ENCODE measurements around the gene MPLKIP. TPM values are rescaled to one million over a fixed set of nuclear protein-coding genes. Genes with fewer than 3 reads are reported as not detected.

MPLKIP gene
- polyA plus RNA-seq, 2 of the 4 experiments (the other 2 are of a cell fraction), result 32.2 to 46.0 TPM

DNA sequence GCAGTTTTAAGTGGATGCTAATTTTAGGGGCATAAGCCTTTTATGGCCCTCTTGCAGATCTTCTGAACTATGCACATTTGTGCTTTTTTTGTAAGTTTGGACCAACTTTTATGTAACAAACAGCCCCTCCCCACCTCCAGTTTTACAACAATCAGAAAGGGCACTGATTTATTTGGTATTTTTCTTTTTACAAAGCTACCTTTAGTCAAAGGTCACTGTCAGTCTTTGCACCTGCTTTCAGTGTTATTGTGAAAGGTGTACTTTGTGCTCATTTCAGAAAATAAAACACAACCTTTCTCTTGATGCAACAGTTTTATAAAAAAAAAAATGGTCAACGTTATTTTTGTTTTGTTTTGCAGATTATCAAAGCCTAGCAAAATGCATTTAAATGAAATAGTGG lies 39.2 kb downstream of the MPLKIP start:
- FAIRE-seq (no peak), DNase-seq (ENCODE audit: low read depth in 1 of 2, low spot score in 1 of 2) (no peak), ATAC-seq (no peak)
- Histone ChIP-seq H3K4me2 (no peak overlapping the region), H3K9me3 (no peaks in the 10 kb centered on the region), H3K4me1 (no peaks in the 10 kb centered on the region), H3K27ac (no peak overlapping the region), H3K4me3 (no peak overlapping the region)
- ChIA-PET POLR2A (no interaction called here), CTCF (interaction anchor here (0.7 to 1.5 kb wide), 2 partner anchors 9 to 11 kb away, joined by 3 read pairs; no protein-coding TSS in a partner anchor)
- WGBS (ENCODE audit: missing lambda C conversion rate), result 70% methylated on average over 1 of the region's 1 CpG
- TF ChIP-seq CHD2 (IDR thresholded peaks at IDR 0.05; ENCODE audit: low read length, partially characterized antibody) (no peak), GATA3 (IDR thresholded peaks at IDR 0.05; ENCODE audit: borderline replicate concordance) (no peak), CEBPB (IDR thresholded peaks at IDR 0.05) (no peak), EHF (CRISPR knock-in tag; IDR thresholded peaks at IDR 0.05) (no peak), FOSB (CRISPR knock-in tag; IDR thresholded peaks at IDR 0.05) (no peak)
- TF ChIP-seq, protein P1, sequence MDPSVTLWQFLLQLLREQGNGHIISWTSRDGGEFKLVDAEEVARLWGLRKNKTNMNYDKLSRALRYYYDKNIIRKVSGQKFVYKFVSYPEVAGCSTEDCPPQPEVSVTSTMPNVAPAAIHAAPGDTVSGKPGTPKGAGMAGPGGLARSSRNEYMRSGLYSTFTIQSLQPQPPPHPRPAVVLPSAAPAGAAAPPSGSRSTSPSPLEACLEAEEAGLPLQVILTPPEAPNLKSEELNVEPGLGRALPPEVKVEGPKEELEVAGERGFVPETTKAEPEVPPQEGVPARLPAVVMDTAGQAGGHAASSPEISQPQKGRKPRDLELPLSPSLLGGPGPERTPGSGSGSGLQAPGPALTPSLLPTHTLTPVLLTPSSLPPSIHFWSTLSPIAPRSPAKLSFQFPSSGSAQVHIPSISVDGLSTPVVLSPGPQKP (IDR thresholded peaks at IDR 0.05; ENCODE audit: low read depth, low read length), result no peak
- TF ChIP-seq, protein P2, sequence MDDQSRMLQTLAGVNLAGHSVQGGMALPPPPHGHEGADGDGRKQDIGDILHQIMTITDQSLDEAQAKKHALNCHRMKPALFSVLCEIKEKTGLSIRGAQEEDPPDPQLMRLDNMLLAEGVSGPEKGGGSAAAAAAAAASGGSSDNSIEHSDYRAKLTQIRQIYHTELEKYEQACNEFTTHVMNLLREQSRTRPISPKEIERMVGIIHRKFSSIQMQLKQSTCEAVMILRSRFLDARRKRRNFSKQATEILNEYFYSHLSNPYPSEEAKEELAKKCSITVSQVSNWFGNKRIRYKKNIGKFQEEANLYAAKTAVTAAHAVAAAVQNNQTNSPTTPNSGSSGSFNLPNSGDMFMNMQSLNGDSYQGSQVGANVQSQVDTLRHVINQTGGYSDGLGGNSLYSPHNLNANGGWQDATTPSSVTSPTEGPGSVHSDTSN (IDR thresholded peaks at IDR 0.05), result no peak

DNA sequence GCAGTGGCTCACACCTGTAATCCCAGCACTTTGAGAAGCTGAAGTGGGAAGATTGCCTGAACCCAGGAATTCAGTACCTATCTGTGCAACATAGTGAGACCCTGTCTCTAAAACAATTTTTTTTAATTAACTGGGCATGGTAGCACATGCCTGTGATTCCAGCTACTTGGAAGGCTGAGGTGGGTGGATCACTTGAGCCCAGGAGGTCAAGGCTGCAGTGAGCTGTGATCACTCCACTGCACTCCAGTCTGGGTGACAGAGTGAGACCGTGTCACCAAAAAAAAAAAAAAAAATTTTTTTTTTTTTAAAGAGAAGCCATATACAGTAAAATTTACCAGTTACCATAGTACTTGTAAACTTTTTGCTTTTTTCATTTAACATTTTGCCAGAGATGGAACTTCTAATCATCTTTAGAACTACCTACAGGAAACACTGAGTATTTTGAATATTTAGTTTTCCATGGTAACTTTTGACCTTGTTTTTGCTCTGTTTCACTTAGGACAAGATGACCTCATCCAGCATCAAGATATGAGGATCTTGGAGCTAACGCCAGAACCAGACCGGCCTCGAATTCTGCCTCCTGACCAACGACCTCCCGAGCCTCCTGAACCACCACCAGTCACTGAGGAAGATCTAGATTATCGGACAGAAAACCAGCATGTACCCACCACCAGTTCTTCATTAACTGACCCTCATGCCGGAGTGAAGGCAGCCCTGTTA lies 40.6 kb downstream of the MPLKIP start:
- no peak for ATAC-seq
- no peak for DNase-seq (ENCODE audit: low read depth in 1 of 2, low spot score in 1 of 2)
- Histone ChIP-seq H3K4me3 (no peak overlapping the region), H3K4me1 (no peaks in the 10 kb centered on the region), H3K4me2 (no peak overlapping the region), H3K9me3 (no peaks in the 10 kb centered on the region), H3K27ac (no peak overlapping the region)
- WGBS (ENCODE audit: missing lambda C conversion rate), result 94% methylated on average over 8 of the region's 8 CpGs
- ChIA-PET POLR2A (no interaction called here), CTCF (interaction anchor here (0.7 to 1.0 kb wide), 2 partner anchors 22 to 28 kb away, joined by 3 to 4 read pairs; no protein-coding TSS in a partner anchor)
- no peak for FAIRE-seq
- no peak for TF ChIP-seq NPAS2 (CRISPR knock-in tag; IDR thresholded peaks at IDR 0.05; ENCODE audit: borderline replicate concordance)
- TF ChIP-seq MAZ (IDR thresholded peaks at IDR 0.05; ENCODE audit: borderline replicate concordance, low read depth, low read length), result no peak
- no peak for TF ChIP-seq HDAC2 (IDR thresholded peaks at IDR 0.05)
- no peak for TF ChIP-seq ZFP36 (IDR thresholded peaks at IDR 0.05; ENCODE audit: borderline replicate concordance, partially characterized antibody)
- TF ChIP-seq TP53 (CRISPR knock-in tag; IDR thresholded peaks at IDR 0.05), result no peak
- TF ChIP-seq RCOR1 (IDR thresholded peaks at IDR 0.05; ENCODE audit: low read depth, low read length), result no peak
- no peak for TF ChIP-seq POLR2A (IDR thresholded peaks at IDR 0.05; ENCODE audit: low read length)
- TF ChIP-seq CHD4 (IDR thresholded peaks at IDR 0.05; ENCODE audit: borderline replicate concordance), result no peak
- TF ChIP-seq, protein P1 (IDR thresholded peaks at IDR 0.05; ENCODE audit: low read depth, low read length), result no peak
- TF ChIP-seq HOXB13 (CRISPR knock-in tag; IDR thresholded peaks at IDR 0.05; ENCODE audit: low read depth), result no peak
- no peak for TF ChIP-seq CBX8 (IDR thresholded peaks at IDR 0.05)
- TF ChIP-seq JUNB (IDR thresholded peaks at IDR 0.05), result no peak
- TF ChIP-seq EHMT2 (IDR thresholded peaks at IDR 0.05; ENCODE audit: low read depth), result no peak
- TF ChIP-seq, protein P3, sequence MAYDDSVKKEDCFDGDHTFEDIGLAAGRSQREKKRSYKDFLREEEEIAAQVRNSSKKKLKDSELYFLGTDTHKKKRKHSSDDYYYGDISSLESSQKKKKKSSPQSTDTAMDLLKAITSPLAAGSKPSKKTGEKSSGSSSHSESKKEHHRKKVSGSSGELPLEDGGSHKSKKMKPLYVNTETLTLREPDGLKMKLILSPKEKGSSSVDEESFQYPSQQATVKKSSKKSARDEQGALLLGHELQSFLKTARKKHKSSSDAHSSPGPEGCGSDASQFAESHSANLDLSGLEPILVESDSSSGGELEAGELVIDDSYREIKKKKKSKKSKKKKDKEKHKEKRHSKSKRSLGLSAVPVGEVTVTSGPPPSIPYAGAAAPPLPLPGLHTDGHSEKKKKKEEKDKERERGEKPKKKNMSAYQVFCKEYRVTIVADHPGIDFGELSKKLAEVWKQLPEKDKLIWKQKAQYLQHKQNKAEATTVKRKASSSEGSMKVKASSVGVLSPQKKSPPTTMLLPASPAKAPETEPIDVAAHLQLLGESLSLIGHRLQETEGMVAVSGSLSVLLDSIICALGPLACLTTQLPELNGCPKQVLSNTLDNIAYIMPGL (CRISPR knock-in tag; IDR thresholded peaks at IDR 0.05; ENCODE audit: borderline replicate concordance), result no peak
- TF ChIP-seq FOSL2 (IDR thresholded peaks at IDR 0.05), result no peak
- no peak for TF ChIP-seq FOSL2 (CRISPR knock-in tag; IDR thresholded peaks at IDR 0.05)
- TF ChIP-seq CEBPB (IDR thresholded peaks at IDR 0.05), result no peak
- no peak for TF ChIP-seq RARB (CRISPR knock-in tag; IDR thresholded peaks at IDR 0.05)
- TF ChIP-seq KDM5A (IDR thresholded peaks at IDR 0.05), result no peak
- TF ChIP-seq, protein P4, sequence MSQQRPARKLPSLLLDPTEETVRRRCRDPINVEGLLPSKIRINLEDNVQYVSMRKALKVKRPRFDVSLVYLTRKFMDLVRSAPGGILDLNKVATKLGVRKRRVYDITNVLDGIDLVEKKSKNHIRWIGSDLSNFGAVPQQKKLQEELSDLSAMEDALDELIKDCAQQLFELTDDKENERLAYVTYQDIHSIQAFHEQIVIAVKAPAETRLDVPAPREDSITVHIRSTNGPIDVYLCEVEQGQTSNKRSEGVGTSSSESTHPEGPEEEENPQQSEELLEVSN (IDR thresholded peaks at IDR 0.05; ENCODE audit: borderline replicate concordance, low read depth), result no peak
- no peak for TF ChIP-seq RNF2 (IDR thresholded peaks at IDR 0.05; ENCODE audit: borderline replicate concordance, low read depth)

Data from A549 (cell line).